CD4-positive, CD25-positive, alpha-beta regulatory T cell (primary cell): Measurements from ENCODE around the gene HPN. TPM values are rescaled to one million over a fixed set of nuclear protein-coding genes. Genes with fewer than 3 reads are reported as not detected.
"Not testable (repeated sequence)": the region's sequence is repeated elsewhere in the genome, so short reads cannot be mapped to it uniquely, and the experiment has no call there.

Experiments
- ATAC-seq, 2 donors: fragments of 150-1000 bp; cut with Tn5 transposase; one replicate each; pipeline ENCODE4 v1.10.0; 2021; ENCODE audit warnings: low read depth in 2 of 2, moderate number of reproducible peaks in 2 of 2, moderate library complexity in 1 of 2
- DNase-seq, 3 donors: peaks; one replicate each; pipeline versions ENCODE4 v3.0.0 to v3.0.0-alpha.2; 2012 to 2022; ENCODE audit warnings: mixed read lengths in 1 of 3
- H3K27ac ChIP-seq: one replicate; pipeline ENCODE4 v1.7.0; 2013; ENCODE audit warnings: mild to moderate bottlenecking, low read length; ENCODE audit not compliant: insufficient read depth, poor library complexity, severe bottlenecking
- H3K27me3 ChIP-seq: one replicate; pipeline ENCODE4 v1.7.0; 2013; ENCODE audit warnings: low read length; ENCODE audit not compliant: control insufficient read depth, insufficient read depth
- H3K36me3 ChIP-seq: one replicate; pipeline ENCODE4 v1.7.0; 2013; ENCODE audit warnings: mild to moderate bottlenecking, low read length, moderate library complexity; ENCODE audit not compliant: control insufficient read depth, insufficient read depth
- H3K4me1 ChIP-seq: 2 replicates; pipeline ENCODE4 v1.7.0; 2013; ENCODE audit warnings: mild to moderate bottlenecking, low read length; ENCODE audit not compliant: insufficient read depth, control insufficient read depth, poor library complexity, severe bottlenecking
- H3K4me3 ChIP-seq: one replicate; pipeline ENCODE4 v1.7.0; 2013; ENCODE audit warnings: low read depth, mild to moderate bottlenecking, low read length, moderate library complexity
- H3K9me3 ChIP-seq, 2 experiments: 1 replicate in 1 of 2; 2 replicates in 1 of 2; pipeline ENCODE4 v1.7.0; 2013; ENCODE audit warnings: low read length in 2 of 2, mild to moderate bottlenecking in 1 of 2, moderate library complexity in 1 of 2; ENCODE audit not compliant: control insufficient read depth in 2 of 2
- H3K27ac Mint-ChIP-seq, 3 donors: one replicate each; pipeline ENCODE4 v1.8.0; 2020 to 2022; ENCODE audit warnings: mild to moderate bottlenecking in 3 of 3, mixed read lengths in 3 of 3, moderate library complexity in 2 of 3
- H3K27me3 Mint-ChIP-seq: one replicate; pipeline ENCODE4 v1.8.0; 2022; ENCODE audit warnings: mild to moderate bottlenecking, mixed read lengths
- H3K36me3 Mint-ChIP-seq: one replicate; pipeline ENCODE4 v1.8.0; 2020; ENCODE audit warnings: mixed read lengths
- H3K4me1 Mint-ChIP-seq, 4 donors: one replicate each; pipeline ENCODE4 v1.8.0; 2020 to 2022; ENCODE audit warnings: mixed read lengths in 4 of 4, mild to moderate bottlenecking in 1 of 4
- H3K4me3 Mint-ChIP-seq, 4 donors: one replicate each; pipeline ENCODE4 v1.8.0; 2020 to 2022; ENCODE audit warnings: mild to moderate bottlenecking in 4 of 4, mixed read lengths in 4 of 4, moderate library complexity in 3 of 4
- H3K9me3 Mint-ChIP-seq, 7 donors: one replicate each; pipeline ENCODE4 v1.8.0; 2020 to 2022; ENCODE audit warnings: mixed read lengths in 7 of 7, mild to moderate bottlenecking in 3 of 7, moderate library complexity in 2 of 7
- polyA plus RNA-seq, 4 donors: library from polyadenylated mRNA; unstranded; fragments of 300-500 nt; fragmentation: Illumina TruSeq; gene quantifications; one replicate each; pipeline ENCODE4 v1.2.3, GENCODE V29; 2021
- total RNA-seq: library from RNA; stranded (reverse); gene quantifications from one replicate; pipeline ENCODE4 v1.2.3, GENCODE V29; 2022

Gene HPN
- total and polyA plus RNA-seq, 5 donors from 2014 or later: 0.54 to 0.70 TPM; not detected in 3

DNA sequence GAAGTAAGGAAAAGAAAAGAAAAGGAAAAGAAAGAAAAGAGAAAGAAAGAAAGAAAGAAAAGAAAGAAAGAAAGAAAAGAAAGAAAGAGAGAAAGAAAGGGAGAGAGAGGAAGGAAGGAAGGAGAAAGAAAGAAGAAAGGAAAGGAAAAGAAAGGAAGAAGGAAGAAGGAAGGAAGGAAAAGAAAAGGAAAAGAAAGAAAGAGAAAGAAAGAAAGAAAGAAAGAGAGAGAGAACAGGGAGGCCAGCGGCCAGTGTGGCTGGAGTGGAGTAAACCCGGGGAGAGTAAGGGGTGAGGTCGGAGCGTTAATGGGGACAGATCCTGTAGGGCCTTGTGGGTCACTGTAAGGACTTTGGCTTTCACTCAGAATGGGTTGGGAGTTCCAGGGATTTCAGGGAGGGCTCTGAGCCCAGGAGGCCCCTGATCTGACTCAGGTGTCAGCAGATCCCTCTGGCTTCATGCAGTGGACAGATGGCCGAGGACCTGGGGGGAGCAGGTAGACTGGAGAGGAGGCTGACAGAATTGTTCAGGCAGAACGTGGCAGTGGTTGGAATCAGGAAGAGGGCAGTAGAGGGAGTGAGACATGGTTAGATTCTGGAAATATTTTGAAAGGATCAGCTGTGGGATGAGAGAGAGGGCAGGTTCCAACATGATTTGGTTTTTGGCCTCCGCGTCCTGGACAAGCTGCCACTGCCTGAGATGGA, 54.3 kb downstream of the HPN start:
- H3K4me3 ChIP-seq: no peak overlapping the region
- DNase-seq (no peak), ATAC-seq (no peak)
- H3K27ac ChIP-seq: no peak overlapping the region
- no peaks in the 10 kb centered on the region for H3K27me3 ChIP-seq
- H3K36me3 ChIP-seq: no peaks in the 10 kb centered on the region
- Mint-ChIP-seq H3K4me1 (no peaks in the 10 kb centered on the region), H3K27me3 (peaks cover under 1% of the 10 kb centered on the region), H3K36me3 (no peaks in the 10 kb centered on the region), H3K27ac (no peak overlapping the region), H3K9me3 (no peaks in the 10 kb centered on the region), H3K4me3 (no peak overlapping the region)
- H3K9me3 ChIP-seq: no peaks in the 10 kb centered on the region
- H3K4me1 ChIP-seq: no peaks in the 10 kb centered on the region

- H3K27ac Mint-ChIP-seq: no peak overlapping the region
- H3K27me3 Mint-ChIP-seq: no peaks in the 10 kb centered on the region
- Histone ChIP-seq H3K27ac (no peak overlapping the region), H3K4me1 (no peaks in the 10 kb centered on the region), H3K36me3 (no peaks in the 10 kb centered on the region), H3K9me3 (no peaks in the 10 kb centered on the region), H3K27me3 (no peaks in the 10 kb centered on the region), H3K4me3 (no peak overlapping the region)
- H3K4me3 Mint-ChIP-seq: no peak overlapping the region
- ATAC-seq: no peak
- H3K36me3 Mint-ChIP-seq: no peaks in the 10 kb centered on the region
- no peaks in the 10 kb centered on the region for H3K9me3 Mint-ChIP-seq
- DNase-seq: no peak
- H3K4me1 Mint-ChIP-seq: no peaks in the 10 kb centered on the region
Observed at GRCh38 chr19:35098413-35099049, 57.0 kb downstream of the HPN start.

DNA sequence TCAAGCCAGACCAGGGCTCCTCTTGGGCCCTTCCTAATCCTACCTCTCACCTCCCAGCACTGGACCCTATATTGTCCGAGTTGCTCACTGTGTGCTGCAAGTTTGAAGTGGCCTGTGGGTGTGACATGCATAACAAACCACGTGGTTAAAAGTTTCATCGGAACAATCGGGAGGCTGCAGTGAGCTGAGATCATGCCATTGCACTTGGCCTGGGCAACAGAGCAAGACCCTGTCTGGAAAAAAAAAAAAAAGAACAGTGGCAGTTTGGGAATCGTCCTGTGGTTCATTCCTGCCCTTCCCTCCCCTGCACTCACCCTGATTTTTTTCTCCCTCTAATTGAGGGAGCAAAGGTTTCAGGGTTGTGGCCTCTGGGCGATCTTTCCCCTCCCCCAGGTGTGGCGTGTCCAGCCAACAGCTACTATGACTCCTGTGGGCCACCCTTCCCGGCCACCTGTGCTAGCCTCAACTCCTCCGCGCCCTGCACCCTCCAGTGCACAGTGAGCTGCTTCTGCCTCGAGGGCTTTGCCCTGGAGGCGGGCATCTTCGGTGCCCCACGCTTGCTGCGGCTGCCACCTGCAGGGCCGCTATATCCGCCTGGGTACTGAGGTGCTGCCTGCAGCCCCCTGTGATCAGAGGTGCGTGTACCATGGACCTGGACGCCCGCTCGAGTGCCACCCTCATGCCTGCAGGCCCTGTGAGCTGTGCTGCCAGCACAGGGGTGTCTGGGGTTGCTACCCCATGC, 57.8 kb downstream of the HPN start:
- Mint-ChIP-seq H3K4me1 (no peaks in the 10 kb centered on the region), H3K27ac (no peak overlapping the region), H3K36me3 (no peaks in the 10 kb centered on the region), H3K4me3 (no peak overlapping the region), H3K9me3 (no peaks in the 10 kb centered on the region), H3K27me3 (no peaks in the 10 kb centered on the region)
- Histone ChIP-seq H3K27ac (no peak overlapping the region), H3K9me3 (no peaks in the 10 kb centered on the region), H3K27me3 (no peaks in the 10 kb centered on the region), H3K4me3 (no peak overlapping the region), H3K36me3 (no peaks in the 10 kb centered on the region), H3K4me1 (no peaks in the 10 kb centered on the region)
- DNase-seq (no peak), ATAC-seq (no peak)

DNA sequence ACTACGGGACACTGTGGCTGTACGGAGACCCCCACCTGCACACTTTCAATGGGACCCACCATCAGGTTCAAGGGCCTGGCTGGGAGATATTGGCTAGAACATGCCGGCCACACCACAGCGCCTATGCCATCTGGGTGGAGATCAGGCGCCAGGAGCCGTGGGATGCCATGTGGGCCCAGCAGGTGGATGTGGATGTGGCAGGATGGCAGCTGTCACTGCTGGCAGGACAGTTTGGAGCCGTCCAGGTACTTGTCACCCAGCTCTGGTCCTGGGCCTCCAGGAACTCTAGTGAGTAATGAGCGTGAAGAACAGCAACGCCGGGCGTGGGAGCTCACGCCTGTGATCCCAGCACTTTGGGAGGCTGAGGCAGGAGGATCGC, 58.4 kb downstream of the HPN start:
- Histone ChIP-seq H3K9me3 (no peaks in the 10 kb centered on the region), H3K27me3 (no peaks in the 10 kb centered on the region), H3K27ac (no peak overlapping the region), H3K36me3 (no peaks in the 10 kb centered on the region), H3K4me1 (no peaks in the 10 kb centered on the region), H3K4me3 (no peak overlapping the region)
- ATAC-seq (no peak), DNase-seq (no peak)
- no peaks in the 10 kb centered on the region for H3K36me3 Mint-ChIP-seq
- H3K27me3 Mint-ChIP-seq: no peaks in the 10 kb centered on the region
- H3K27ac Mint-ChIP-seq: no peak overlapping the region
- no peak overlapping the region for H3K4me3 Mint-ChIP-seq
- no peaks in the 10 kb centered on the region for H3K4me1 Mint-ChIP-seq
- H3K9me3 Mint-ChIP-seq: no peaks in the 10 kb centered on the region

DNA sequence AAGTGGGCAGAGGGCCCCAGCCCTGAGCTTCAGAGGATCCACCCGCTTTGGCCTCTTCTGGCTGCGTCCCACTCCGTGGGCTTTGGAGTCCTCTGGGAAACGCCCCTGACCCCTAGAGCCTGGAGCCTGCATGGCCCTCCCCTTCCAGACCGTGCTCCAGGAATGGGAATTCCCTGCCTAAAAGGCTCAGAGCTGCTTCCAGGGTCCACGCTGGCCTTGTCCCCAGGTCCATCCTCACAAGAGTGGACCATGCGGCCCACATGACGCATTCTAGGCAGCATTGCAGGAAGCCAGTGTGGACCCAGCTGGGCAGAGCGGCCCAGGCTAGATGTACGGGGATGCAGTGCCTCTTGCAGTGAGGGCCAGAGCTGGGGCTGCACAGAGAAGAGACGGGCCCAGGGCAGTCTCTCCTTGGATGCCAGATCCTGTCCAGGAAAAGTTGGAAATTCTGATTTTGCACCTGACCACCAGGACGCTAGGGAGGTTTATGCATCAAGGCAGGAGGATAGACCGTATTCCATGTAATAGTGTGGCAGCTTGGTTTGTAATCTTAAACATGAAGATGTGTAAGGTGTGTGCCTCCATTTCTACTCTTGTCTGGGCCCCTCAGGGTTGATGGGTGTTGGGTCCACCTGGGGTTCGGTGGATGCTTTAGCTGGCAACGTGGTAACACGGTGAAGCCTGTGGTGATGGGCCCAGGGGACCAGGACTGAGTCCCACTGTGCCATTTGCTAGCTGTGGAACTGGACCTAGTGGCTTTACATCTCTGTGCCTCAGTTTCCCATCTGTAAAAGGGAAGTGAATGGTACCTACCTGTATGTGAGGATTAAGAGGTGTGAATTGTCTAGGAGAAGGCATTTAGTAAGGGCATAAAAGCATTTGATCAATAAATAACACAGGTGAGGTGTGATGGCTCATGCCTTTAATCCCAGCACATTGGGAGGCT, 59.3 kb downstream of the HPN start:
- DNase-seq: no peak
- H3K27me3 ChIP-seq: no peaks in the 10 kb centered on the region
- no peaks in the 10 kb centered on the region for H3K9me3 Mint-ChIP-seq

GRCh38 chr19:35101949-35102348, 60.4 kb downstream of the HPN start:
- not testable (repeated sequence) for H3K4me3 ChIP-seq, H3K27ac Mint-ChIP-seq, H3K9me3 ChIP-seq, H3K27me3 Mint-ChIP-seq, H3K36me3 Mint-ChIP-seq, H3K4me1 ChIP-seq, H3K27ac ChIP-seq, H3K27me3 ChIP-seq, DNase-seq, H3K9me3 Mint-ChIP-seq, H3K4me1 Mint-ChIP-seq, H3K36me3 ChIP-seq, ATAC-seq, H3K4me3 Mint-ChIP-seq

More for the DNA sequence above, 59.3 kb downstream of the HPN start:
- no peak overlapping the region for H3K27ac ChIP-seq
- no peak overlapping the region for H3K27ac Mint-ChIP-seq
- no peak overlapping the region for H3K4me3 ChIP-seq
- H3K27me3 Mint-ChIP-seq: no peaks in the 10 kb centered on the region
- H3K36me3 ChIP-seq: no peaks in the 10 kb centered on the region
- no peaks in the 10 kb centered on the region for H3K9me3 ChIP-seq
- no peaks in the 10 kb centered on the region for H3K4me1 ChIP-seq
- H3K4me1 Mint-ChIP-seq: no peaks in the 10 kb centered on the region
- H3K36me3 Mint-ChIP-seq: no peaks in the 10 kb centered on the region
- ATAC-seq: no peak
- no peak overlapping the region for H3K4me3 Mint-ChIP-seq

GRCh38 chr19:35103614-35104013, 62.1 kb downstream of the HPN start:
- not testable (repeated sequence) for DNase-seq, H3K36me3 Mint-ChIP-seq, ATAC-seq, H3K36me3 ChIP-seq, H3K4me1 ChIP-seq, H3K4me1 Mint-ChIP-seq, H3K9me3 Mint-ChIP-seq, H3K27me3 Mint-ChIP-seq, H3K27me3 ChIP-seq, H3K4me3 ChIP-seq, H3K4me3 Mint-ChIP-seq, H3K9me3 ChIP-seq, H3K27ac ChIP-seq
- peak overlapping the region in 1 of 3 donors; percentile 74 for H3K27ac Mint-ChIP-seq
